HEK293T (cell line): ENCODE measurements around the gene SBNO1.
"Not testable (repeated sequence)": the region's sequence is repeated elsewhere in the genome, so short reads cannot be mapped to it uniquely, and the experiment has no call there.

Source experiments
- ARNT ChIP-seq: fragments of 450-650 bp; IDR thresholded peaks from 2 replicates; pipeline ENCODE4 v1.6.1; 2017; ENCODE audit warnings: mild to moderate bottlenecking
- BHLHE40 ChIP-seq: fragments of 450-650 bp; IDR thresholded peaks from 2 replicates; pipeline ENCODE4 v1.6.1; 2016; ENCODE audit warnings: mild to moderate bottlenecking, moderate library complexity, borderline replicate concordance
- CTBP1 ChIP-seq: fragments of 450-650 bp; IDR thresholded peaks from 2 replicates; pipeline ENCODE4 v1.6.1; 2016; ENCODE audit warnings: borderline replicate concordance
- ELF4 ChIP-seq: fragments of 450-650 bp; IDR thresholded peaks from 2 replicates; pipeline ENCODE4 v1.6.1; 2017; ENCODE audit warnings: antibody characterized with exemption
- FOXA1 ChIP-seq: fragments of 450-650 bp; IDR thresholded peaks from 2 replicates; pipeline ENCODE4 v1.6.1; 2016; ENCODE audit warnings: mild to moderate bottlenecking
- FOXM1 ChIP-seq: fragments of 450-650 bp; IDR thresholded peaks from 2 replicates; pipeline ENCODE4 v1.6.1; 2017; ENCODE audit warnings: mild to moderate bottlenecking, borderline replicate concordance
- HDGF ChIP-seq: fragments of 450-650 bp; IDR thresholded peaks from 2 replicates; pipeline ENCODE4 v1.6.1; 2017; ENCODE audit warnings: antibody characterized with exemption, borderline replicate concordance
- L3MBTL2 ChIP-seq: fragments of 450-650 bp; conservative IDR thresholded peaks from 2 replicates; pipeline ENCODE4 v1.6.1; 2016; ENCODE audit warnings: mild to moderate bottlenecking
- LEF1 ChIP-seq: fragments of 450-650 bp; IDR thresholded peaks from 2 replicates; pipeline ENCODE4 v1.6.1; 2017; ENCODE audit warnings: mild to moderate bottlenecking, borderline replicate concordance
- NFRKB ChIP-seq: fragments of 450-650 bp; IDR thresholded peaks from 2 replicates; pipeline ENCODE4 v1.6.1; 2016; ENCODE audit warnings: mild to moderate bottlenecking, moderate library complexity
- SP1 ChIP-seq: fragments of 450-650 bp; IDR thresholded peaks from 2 replicates; pipeline ENCODE4 v1.6.1; 2017
- SUZ12 ChIP-seq: fragments of 450-650 bp; IDR thresholded peaks from 2 replicates; pipeline ENCODE4 v1.6.1; 2016; ENCODE audit warnings: mild to moderate bottlenecking
- TARDBP ChIP-seq: fragments of 450-650 bp; IDR thresholded peaks from 2 replicates; pipeline ENCODE4 v1.6.1; 2016
- TF ChIP-seq, protein P1 (sequence below): fragments of 450-650 bp; IDR thresholded peaks from 2 replicates; pipeline ENCODE4 v1.6.1; 2016

- not testable (repeated sequence) for TF ChIP-seq NFRKB, BHLHE40, TARDBP, FOXA1, SUZ12, L3MBTL2, SP1, ARNT, FOXM1, HDGF, ELF4, LEF1, CTBP1
- TF ChIP-seq, protein P1, sequence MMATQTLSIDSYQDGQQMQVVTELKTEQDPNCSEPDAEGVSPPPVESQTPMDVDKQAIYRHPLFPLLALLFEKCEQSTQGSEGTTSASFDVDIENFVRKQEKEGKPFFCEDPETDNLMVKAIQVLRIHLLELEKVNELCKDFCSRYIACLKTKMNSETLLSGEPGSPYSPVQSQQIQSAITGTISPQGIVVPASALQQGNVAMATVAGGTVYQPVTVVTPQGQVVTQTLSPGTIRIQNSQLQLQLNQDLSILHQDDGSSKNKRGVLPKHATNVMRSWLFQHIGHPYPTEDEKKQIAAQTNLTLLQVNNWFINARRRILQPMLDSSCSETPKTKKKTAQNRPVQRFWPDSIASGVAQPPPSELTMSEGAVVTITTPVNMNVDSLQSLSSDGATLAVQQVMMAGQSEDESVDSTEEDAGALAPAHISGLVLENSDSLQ, result not testable (repeated sequence)
Observed at GRCh38 chr12:123407934-123408333, 43.3 kb upstream of the SBNO1 start.
